Bronchial epithelial cell (primary cell): ENCODE results near the gene ADRA1B. TPM values are rescaled to one million over a fixed set of nuclear protein-coding genes. Genes with fewer than 3 reads are reported as not detected.

Experiments used
- DNase-seq: peaks from one replicate; pipeline ENCODE4 v3.0.0-alpha.2; 2010; ENCODE audit warnings: low read depth
- FAIRE-seq: peaks from 2 replicates; lab custom pipeline; 2011; peaks lifted over from hg19 to GRCh38; lab: Jason Lieb, UNC
- H3K27me3 ChIP-seq: 2 replicates; pipeline ENCODE4 v1.5.1; 2011; ENCODE audit warnings: low read length; ENCODE audit not compliant: control insufficient read depth, insufficient read depth
- H3K36me3 ChIP-seq: 2 replicates; pipeline ENCODE4 v1.5.1; 2011; ENCODE audit warnings: low read length; ENCODE audit not compliant: control insufficient read depth, insufficient read depth
- H3K4me3 ChIP-seq: 2 replicates; pipeline ENCODE4 v1.5.1; 2011; ENCODE audit warnings: mild to moderate bottlenecking, low read depth, low read length, control low read depth
- CTCF ChIP-seq: IDR thresholded peaks from 2 replicates; pipeline ENCODE4 v1.5.1; 2011; ENCODE audit warnings: mild to moderate bottlenecking, moderate library complexity, low read length, control low read depth, inconsistent platforms; ENCODE audit not compliant: insufficient read depth, severe bottlenecking
- total RNA-seq: library from RNA; depleted of rRNA; stranded (reverse); fragments of >200 nt; gene quantifications from 2 replicates; pipeline ENCODE4 v1.2.1, GENCODE V29; 2014

The ADRA1B gene
- total RNA-seq, 1 donor from 2014 or later, result under 0.01 TPM

- Histone ChIP-seq H3K4me3 (no peak overlapping the region), H3K27me3 (no peaks in the 10 kb centered on the region), H3K36me3 (no peaks in the 10 kb centered on the region)
- TF ChIP-seq CTCF, result no peak
- DNase-seq (peak; percentile 69), FAIRE-seq (no peak)
Observed at GRCh38 chr5:159878988-159879471, 37.3 kb upstream of the ADRA1B start.

- Histone ChIP-seq H3K36me3 (no peaks in the 10 kb centered on the region), H3K4me3 (no peak overlapping the region), H3K27me3 (no peaks in the 10 kb centered on the region)
- no peak for DNase-seq
- no peak for TF ChIP-seq CTCF
- no peak for FAIRE-seq
Observed at GRCh38 chr5:159880676-159881075, 35.6 kb upstream of the ADRA1B start.

- H3K36me3 ChIP-seq, result no peaks in the 10 kb centered on the region
Observed at GRCh38 chr5:159881967-159882366, 34.3 kb upstream of the ADRA1B start.

GRCh38 chr5:159883522-159883950, 32.7 kb upstream of the ADRA1B start:
- no peak for TF ChIP-seq CTCF
- Histone ChIP-seq H3K36me3 (no peaks in the 10 kb centered on the region), H3K27me3 (no peaks in the 10 kb centered on the region), H3K4me3 (no peak overlapping the region)
- FAIRE-seq (no peak), DNase-seq (peak; percentile 78)

More at GRCh38 chr5:159881967-159882366, 34.3 kb upstream of the ADRA1B start:
- Histone ChIP-seq H3K4me3 (no peak overlapping the region), H3K27me3 (no peaks in the 10 kb centered on the region)
- FAIRE-seq, result no peak
- DNase-seq, result no peak
- no peak for TF ChIP-seq CTCF

GRCh38 chr5:159884917-159885620, 31.2 kb upstream of the ADRA1B start:
- H3K36me3 ChIP-seq, result no peaks in the 10 kb centered on the region
- TF ChIP-seq CTCF, result no peak
- no peaks in the 10 kb centered on the region for H3K27me3 ChIP-seq
- FAIRE-seq (no peak), DNase-seq (peak; percentile 52)
- H3K4me3 ChIP-seq, result no peak overlapping the region
